Measurements from ENCODE around the gene MAML1. TPM values are rescaled to one million over a fixed set of nuclear protein-coding genes. Genes with fewer than 3 reads are reported as not detected.

MAML1 gene
- total RNA-seq, 1 experiment from 2014 or later: 18.1 TPM

GRCh38 chr5:179805529-179806249, 73.1 kb downstream of the MAML1 start:
- no peak for DNase-seq (ENCODE audit: low spot score)

GRCh38 chr5:179806250-179807048, 73.8 kb downstream of the MAML1 start, which contains the start of gene MGAT4B:
Gene MGAT4B (minus strand): TSS chr5:179806866. CDS start chr5:179806583, 283 bp downstream.
- no peak for DNase-seq (ENCODE audit: low spot score)

- no peak for DNase-seq (ENCODE audit: low spot score)
Measured at GRCh38 chr5:179812135-179812825, 79.7 kb downstream of the MAML1 start.

- DNase-seq (ENCODE audit: low spot score): no peak
Measured at GRCh38 chr5:179812997-179813607, 80.5 kb downstream of the MAML1 start.

- DNase-seq (ENCODE audit: low spot score): no peak
Measured at GRCh38 chr5:179814090-179814489, 81.5 kb downstream of the MAML1 start.

- DNase-seq (ENCODE audit: low spot score): no peak
Measured at GRCh38 chr5:179815491-179816249, 83.0 kb downstream of the MAML1 start.

GRCh38 chr5:179816401-179816795, 83.8 kb downstream of the MAML1 start:
- no peak for DNase-seq (ENCODE audit: low spot score)

- no peak for DNase-seq (ENCODE audit: low spot score)
Measured at GRCh38 chr5:179816796-179817469, 84.3 kb downstream of the MAML1 start.

- DNase-seq (ENCODE audit: low spot score): no peak
Measured at GRCh38 chr5:179817470-179817840, 84.8 kb downstream of the MAML1 start.

GRCh38 chr5:179817890-179818745, 85.5 kb downstream of the MAML1 start:
- peak; percentile 72 for DNase-seq (ENCODE audit: low spot score)

- peak; percentile 99 for DNase-seq (ENCODE audit: low spot score)
Measured at GRCh38 chr5:179818746-179819295, 86.2 kb downstream of the MAML1 start.

- DNase-seq (ENCODE audit: low spot score): peak; percentile 92
Measured at GRCh38 chr5:179819296-179820126, 86.9 kb downstream of the MAML1 start.

- DNase-seq (ENCODE audit: low spot score): no peak
Measured at GRCh38 chr5:179820127-179820482, 87.5 kb downstream of the MAML1 start.

GRCh38 chr5:179820483-179821297, 88.1 kb downstream of the MAML1 start, which contains the start of gene SQSTM1:
Gene SQSTM1 (plus strand): TSS chr5:179820905. CDS start chr5:179820937, 32 bp downstream.
- DNase-seq (ENCODE audit: low spot score): peak; percentile 74

- DNase-seq (ENCODE audit: low spot score): peak; percentile 97
Measured at GRCh38 chr5:179821298-179822058, 88.9 kb downstream of the MAML1 start.

GRCh38 chr5:179822059-179822432, 89.4 kb downstream of the MAML1 start:
- DNase-seq (ENCODE audit: low spot score): no peak

Measured in A172 (cell line).